Suprapubic skin (tissue), 3 donors: Measurements from ENCODE around the gene GSTM4.

Experiments used
- CTCF ChIP-seq, 2 donors: fragments of 200-600 bp in 1 of 2; fragments of 450-650 bp in 1 of 2; sonication (generic) in 1 of 2; IDR thresholded peaks; one replicate each; pipeline ENCODE4 v1.5.1; 2016 to 2019; ENCODE audit warnings: antibody characterized with exemption in 2 of 2, mild to moderate bottlenecking in 1 of 2, moderate library complexity in 1 of 2
- EP300 ChIP-seq: sonication (generic); formaldehyde crosslinking; IDR thresholded peaks from one replicate; pipeline ENCODE4 v1.6.1; 2017; ENCODE audit warnings: antibody characterized with exemption

GRCh38 chr1:109649491-109649914 is 6.4 kb upstream of the GSTM4 start:
- TF ChIP-seq EP300 (no peak), CTCF (IDR thresholded peaks at IDR 0.05) (no peak)
